Adrenal gland (tissue), 5 donors: ENCODE data around the gene TANC1.

ENCODE experiments used
- CTCF ChIP-seq, 6 experiments: fragments of 450-650 bp in 4 of 6; fragments of 200-600 bp in 2 of 6; sonication (generic) in 1 of 6; IDR thresholded peaks; 1 replicate in 5 of 6; 2 replicates in 1 of 6; pipeline versions ENCODE4 v1.5.1 to v1.8.0; 2016 to 2021; ENCODE audit warnings: antibody characterized with exemption in 6 of 6, mild to moderate bottlenecking in 2 of 6, moderate library complexity in 1 of 6
- POLR2A ChIP-seq, 2 donors: fragments of 450-650 bp; IDR thresholded peaks; one replicate each; pipeline ENCODE4 v1.6.1; 2017; ENCODE audit warnings: antibody characterized with exemption in 2 of 2, mild to moderate bottlenecking in 2 of 2, moderate library complexity in 1 of 2
- donor health status: DM: no; HTN: no; CAD: no.

GRCh38 chr2:159076241-159076640, 107.8 kb downstream of the TANC1 start:
- TF ChIP-seq CTCF (IDR thresholded peaks at IDR 0.05) (no peak), POLR2A (IDR thresholded peaks at IDR 0.05) (no peak)
